ENCODE results near the gene PHB1. TPM values are rescaled to one million over a fixed set of nuclear protein-coding genes. Genes with fewer than 3 reads are reported as not detected.
"Not testable (repeated sequence)": the region's sequence is repeated elsewhere in the genome, so short reads cannot be mapped to it uniquely, and the experiment has no call there.

Gene PHB1
- total and polyA plus RNA-seq, 2 experiments from 2014 or later: 134 to 337 TPM

DNA sequence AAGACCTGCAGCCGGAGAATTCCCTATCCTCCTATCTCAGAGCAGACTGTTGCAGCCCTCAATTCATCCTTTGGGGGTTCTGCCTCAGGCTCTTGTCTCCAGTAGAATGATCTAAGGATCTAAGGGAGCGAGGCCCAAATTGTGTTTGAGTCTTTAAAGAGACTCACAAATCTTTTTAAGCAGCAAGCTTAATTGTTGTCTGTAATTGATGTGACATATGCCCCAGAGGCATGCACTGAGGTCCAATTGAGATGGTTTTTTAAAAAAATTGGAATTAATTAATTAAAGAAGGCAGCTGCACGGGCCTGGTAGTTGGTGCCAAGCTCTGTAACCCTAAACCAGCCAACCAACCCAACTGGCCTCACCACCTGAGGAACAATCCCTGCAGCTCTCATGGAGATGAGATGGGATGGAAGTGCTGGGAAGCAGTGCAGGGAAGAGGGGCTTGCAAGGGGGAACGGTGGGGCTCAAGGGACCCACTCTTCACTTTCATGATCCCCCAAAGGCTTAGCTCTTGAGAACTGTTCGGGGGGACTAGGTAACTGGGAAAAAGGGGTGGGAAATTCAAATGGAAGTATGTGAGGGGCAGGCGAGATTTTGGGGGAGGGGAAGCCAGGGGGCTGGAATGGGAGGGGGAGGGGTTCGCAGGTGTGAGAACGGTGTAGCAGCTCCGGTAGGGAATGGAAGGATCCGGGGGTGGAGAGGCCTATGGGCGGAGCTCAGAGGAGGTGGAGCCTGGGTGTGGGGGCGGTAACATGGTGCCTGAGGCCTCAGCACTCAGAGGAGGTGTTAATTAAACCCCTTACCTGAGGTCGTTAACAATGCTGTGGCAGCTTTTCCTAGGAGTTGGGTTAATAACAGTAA is 43.5 kb downstream of the PHB1 start:
- no peaks in the 10 kb centered on the region for H3K4me1 ChIP-seq (ENCODE audit: low read depth)
- DNase-seq (ENCODE audit: low read depth in 1 of 2, low spot score in 1 of 2): no peak
- H3K4me3 ChIP-seq: no peak overlapping the region
- H3K36me3 ChIP-seq: no peaks in the 10 kb centered on the region
- no peak overlapping the region for H3K27ac ChIP-seq
- no peaks in the 10 kb centered on the region for H3K27me3 ChIP-seq
- H3K9me3 ChIP-seq (ENCODE audit: low read depth): no peaks in the 10 kb centered on the region
- TF ChIP-seq, protein P1, sequence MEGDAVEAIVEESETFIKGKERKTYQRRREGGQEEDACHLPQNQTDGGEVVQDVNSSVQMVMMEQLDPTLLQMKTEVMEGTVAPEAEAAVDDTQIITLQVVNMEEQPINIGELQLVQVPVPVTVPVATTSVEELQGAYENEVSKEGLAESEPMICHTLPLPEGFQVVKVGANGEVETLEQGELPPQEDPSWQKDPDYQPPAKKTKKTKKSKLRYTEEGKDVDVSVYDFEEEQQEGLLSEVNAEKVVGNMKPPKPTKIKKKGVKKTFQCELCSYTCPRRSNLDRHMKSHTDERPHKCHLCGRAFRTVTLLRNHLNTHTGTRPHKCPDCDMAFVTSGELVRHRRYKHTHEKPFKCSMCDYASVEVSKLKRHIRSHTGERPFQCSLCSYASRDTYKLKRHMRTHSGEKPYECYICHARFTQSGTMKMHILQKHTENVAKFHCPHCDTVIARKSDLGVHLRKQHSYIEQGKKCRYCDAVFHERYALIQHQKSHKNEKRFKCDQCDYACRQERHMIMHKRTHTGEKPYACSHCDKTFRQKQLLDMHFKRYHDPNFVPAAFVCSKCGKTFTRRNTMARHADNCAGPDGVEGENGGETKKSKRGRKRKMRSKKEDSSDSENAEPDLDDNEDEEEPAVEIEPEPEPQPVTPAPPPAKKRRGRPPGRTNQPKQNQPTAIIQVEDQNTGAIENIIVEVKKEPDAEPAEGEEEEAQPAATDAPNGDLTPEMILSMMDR (IDR thresholded peaks at IDR 0.05; ENCODE audit: low read depth, low read length): no peak

DNA sequence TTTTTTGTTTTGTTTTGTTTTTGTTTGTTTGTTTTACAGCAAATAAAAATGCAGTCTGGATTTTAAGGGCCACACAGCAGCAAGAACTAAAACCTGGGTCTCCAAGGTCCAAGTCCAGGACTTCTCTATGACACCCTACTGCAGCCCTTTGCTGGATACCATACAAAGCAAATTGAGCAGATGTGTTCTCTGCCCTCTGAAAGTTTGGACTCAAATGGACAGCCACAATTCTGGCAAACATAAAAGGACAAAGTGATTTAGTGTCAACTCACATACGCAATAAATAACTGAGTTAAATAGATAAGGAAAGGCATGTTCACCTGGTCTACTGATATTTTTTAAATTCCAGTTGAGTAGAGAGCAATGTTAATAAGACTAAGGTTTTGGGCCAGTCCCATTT is 44.9 kb downstream of the PHB1 start:
- TF ChIP-seq, protein P1 (IDR thresholded peaks at IDR 0.05; ENCODE audit: low read depth, low read length): no peak
- Histone ChIP-seq H3K4me3 (no peak overlapping the region), H3K27ac (no peak overlapping the region), H3K9me3 (ENCODE audit: low read depth) (no peaks in the 10 kb centered on the region), H3K36me3 (no peaks in the 10 kb centered on the region), H3K4me1 (ENCODE audit: low read depth) (no peaks in the 10 kb centered on the region), H3K27me3 (no peaks in the 10 kb centered on the region)
- DNase-seq (ENCODE audit: low read depth in 1 of 2, low spot score in 1 of 2): no peak

DNA sequence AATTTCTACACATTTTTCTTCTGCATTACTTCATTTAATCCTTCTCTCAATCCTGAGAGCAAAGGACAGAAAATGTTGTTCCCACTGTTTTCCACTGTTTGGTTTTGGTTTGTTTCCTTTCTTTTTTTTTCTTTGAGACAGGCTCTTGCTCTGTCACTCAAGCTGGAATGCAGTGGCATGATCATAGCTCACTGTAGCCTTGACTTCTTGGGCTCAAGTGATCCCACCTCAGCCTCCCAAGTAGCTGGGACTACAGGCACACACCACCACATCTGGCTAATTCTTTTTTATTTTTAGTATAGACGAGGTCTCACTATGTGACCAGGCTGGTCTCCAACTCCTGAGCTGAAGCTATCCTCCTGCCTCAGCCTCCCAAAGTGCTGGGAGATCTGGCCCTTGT is 45.6 kb downstream of the PHB1 start:
- Histone ChIP-seq H3K4me3 (no peak overlapping the region), H3K4me1 (ENCODE audit: low read depth) (no peaks in the 10 kb centered on the region), H3K9me3 (ENCODE audit: low read depth) (no peaks in the 10 kb centered on the region), H3K27me3 (no peaks in the 10 kb centered on the region), H3K27ac (no peak overlapping the region), H3K36me3 (no peaks in the 10 kb centered on the region)
- no peak for DNase-seq (ENCODE audit: low read depth in 1 of 2, low spot score in 1 of 2)
- TF ChIP-seq, protein P1 (IDR thresholded peaks at IDR 0.05; ENCODE audit: low read depth, low read length): no peak

DNA sequence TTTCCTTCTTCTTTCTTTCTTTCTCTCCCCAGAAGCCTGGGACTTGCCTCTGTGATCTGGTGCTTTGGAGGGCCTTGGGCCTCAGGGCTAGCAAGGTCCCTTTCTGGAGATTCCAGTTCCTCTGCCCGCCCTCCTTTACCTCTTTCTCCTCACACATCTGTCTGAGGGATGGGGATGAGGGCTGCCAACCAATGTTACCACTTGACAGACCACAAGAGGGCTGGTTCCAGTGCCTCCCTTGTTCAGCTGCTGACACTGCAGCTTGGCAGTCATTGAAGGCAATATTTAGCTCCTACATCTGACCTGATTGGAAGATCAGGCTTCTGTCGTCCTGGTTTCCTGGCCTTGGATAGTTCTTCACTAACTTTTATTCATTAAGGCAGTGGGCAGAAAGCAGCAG is 49.0 kb downstream of the PHB1 start:
- Histone ChIP-seq H3K9me3 (ENCODE audit: low read depth) (no peaks in the 10 kb centered on the region), H3K36me3 (no peaks in the 10 kb centered on the region), H3K4me1 (ENCODE audit: low read depth) (peaks cover 1% of the 10 kb centered on the region), H3K4me3 (no peak overlapping the region), H3K27ac (no peak overlapping the region), H3K27me3 (no peaks in the 10 kb centered on the region)
- peak in 1 of 2 donors; percentile 8 for DNase-seq (ENCODE audit: low read depth in 1 of 2, low spot score in 1 of 2)
- TF ChIP-seq, protein P1 (IDR thresholded peaks at IDR 0.05; ENCODE audit: low read depth, low read length): no peak

DNA sequence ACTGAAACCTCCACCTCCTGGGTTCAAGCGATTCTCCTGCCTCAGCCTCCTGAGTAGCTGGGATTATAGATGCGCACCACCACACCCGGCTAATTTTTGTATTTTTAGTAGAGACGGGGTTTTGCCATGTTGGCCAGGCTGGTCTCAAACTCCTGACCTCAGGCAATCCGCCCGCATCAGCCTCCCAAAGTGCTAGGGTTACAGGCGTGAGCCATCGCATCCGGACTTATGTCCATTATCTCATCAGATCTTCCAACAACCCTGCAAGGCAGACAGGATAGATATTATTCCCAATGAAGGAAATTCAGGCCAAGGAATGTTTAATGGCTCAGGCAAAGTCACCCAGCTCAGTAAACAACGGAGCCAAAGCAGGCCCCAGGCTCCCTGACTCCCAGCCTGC is 49.6 kb downstream of the PHB1 start:
- H3K36me3 ChIP-seq; H3K9me3 ChIP-seq (ENCODE audit: low read depth); H3K4me3 ChIP-seq; DNase-seq (ENCODE audit: low read depth in 1 of 2, low spot score in 1 of 2); H3K27me3 ChIP-seq; H3K27ac ChIP-seq; H3K4me1 ChIP-seq (ENCODE audit: low read depth): not testable (repeated sequence)

DNA sequence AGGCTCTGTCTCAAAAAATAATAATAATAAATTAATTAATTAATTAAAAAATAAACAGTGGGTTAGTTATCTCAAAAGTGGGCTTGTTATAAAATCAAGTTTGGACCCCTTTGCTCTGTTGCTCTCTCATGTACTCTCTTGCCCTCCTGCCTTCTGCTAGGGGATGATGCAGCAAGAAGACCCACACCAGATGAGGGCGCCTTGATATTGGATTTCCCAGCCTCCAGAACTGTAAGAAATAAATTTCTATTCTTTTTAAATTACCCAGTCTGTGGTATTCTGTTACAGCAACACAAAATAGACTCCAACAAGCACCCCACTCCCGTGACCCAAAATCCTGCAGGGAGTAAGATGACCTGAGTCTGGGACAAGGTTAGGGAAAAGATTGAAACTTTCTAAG is 50.6 kb downstream of the PHB1 start:
- no peaks in the 10 kb centered on the region for H3K36me3 ChIP-seq
- peaks cover 10% of the 10 kb centered on the region for H3K4me1 ChIP-seq (ENCODE audit: low read depth)
- no peak for DNase-seq (ENCODE audit: low read depth in 1 of 2, low spot score in 1 of 2)
- H3K27ac ChIP-seq: no peak overlapping the region
- no peak overlapping the region for H3K4me3 ChIP-seq
- TF ChIP-seq, protein P1 (IDR thresholded peaks at IDR 0.05; ENCODE audit: low read depth, low read length): no peak
- H3K27me3 ChIP-seq: no peaks in the 10 kb centered on the region
- no peaks in the 10 kb centered on the region for H3K9me3 ChIP-seq (ENCODE audit: low read depth)
